Measurements from ENCODE around the gene AEN.

DNA sequence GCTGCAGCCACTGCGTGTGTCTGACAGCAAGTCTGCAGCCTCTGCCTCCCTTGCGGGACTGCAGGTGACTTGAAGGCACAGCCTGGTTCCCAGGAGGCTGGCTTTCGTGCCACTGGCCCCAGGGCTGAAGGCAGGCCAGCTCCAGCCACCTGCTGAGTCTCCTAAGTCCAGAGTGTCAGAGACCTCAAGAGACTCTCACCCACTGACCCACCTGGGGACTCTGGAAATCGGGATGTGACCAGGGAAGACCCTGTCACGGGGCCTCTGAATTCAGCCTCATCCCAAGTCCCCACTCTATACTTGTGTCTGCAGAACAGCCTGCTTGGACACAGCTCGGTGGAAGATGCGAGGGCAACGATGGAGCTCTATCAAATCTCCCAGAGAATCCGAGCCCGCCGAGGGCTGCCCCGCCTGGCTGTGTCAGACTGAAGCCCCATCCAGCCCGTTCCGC is 34.0 kb downstream of the AEN start:
- TF ChIP-seq, protein P1, sequence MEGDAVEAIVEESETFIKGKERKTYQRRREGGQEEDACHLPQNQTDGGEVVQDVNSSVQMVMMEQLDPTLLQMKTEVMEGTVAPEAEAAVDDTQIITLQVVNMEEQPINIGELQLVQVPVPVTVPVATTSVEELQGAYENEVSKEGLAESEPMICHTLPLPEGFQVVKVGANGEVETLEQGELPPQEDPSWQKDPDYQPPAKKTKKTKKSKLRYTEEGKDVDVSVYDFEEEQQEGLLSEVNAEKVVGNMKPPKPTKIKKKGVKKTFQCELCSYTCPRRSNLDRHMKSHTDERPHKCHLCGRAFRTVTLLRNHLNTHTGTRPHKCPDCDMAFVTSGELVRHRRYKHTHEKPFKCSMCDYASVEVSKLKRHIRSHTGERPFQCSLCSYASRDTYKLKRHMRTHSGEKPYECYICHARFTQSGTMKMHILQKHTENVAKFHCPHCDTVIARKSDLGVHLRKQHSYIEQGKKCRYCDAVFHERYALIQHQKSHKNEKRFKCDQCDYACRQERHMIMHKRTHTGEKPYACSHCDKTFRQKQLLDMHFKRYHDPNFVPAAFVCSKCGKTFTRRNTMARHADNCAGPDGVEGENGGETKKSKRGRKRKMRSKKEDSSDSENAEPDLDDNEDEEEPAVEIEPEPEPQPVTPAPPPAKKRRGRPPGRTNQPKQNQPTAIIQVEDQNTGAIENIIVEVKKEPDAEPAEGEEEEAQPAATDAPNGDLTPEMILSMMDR (IDR thresholded peaks at IDR 0.05), result no peak
- no peak for TF ChIP-seq POLR2A (IDR thresholded peaks at IDR 0.05)

Measured in right lobe of liver (tissue), 4 donors.